ENCODE results near the gene RNF212.

Gene RNF212

GRCh38 chr4:1047976-1048772 is 65.2 kb downstream of the RNF212 start:
- DNase-seq, result no peak

- no peak for DNase-seq
Observed at GRCh38 chr4:1047106-1047975, 66.0 kb downstream of the RNF212 start.

- DNase-seq, result peak; percentile 76
Observed at GRCh38 chr4:1046581-1047011, 66.8 kb downstream of the RNF212 start.

GRCh38 chr4:1045595-1046201 is 67.7 kb downstream of the RNF212 start:
- no peak for DNase-seq

GRCh38 chr4:1045193-1045594 is 68.2 kb downstream of the RNF212 start:
- no peak for DNase-seq

- no peak for DNase-seq
Observed at GRCh38 chr4:1044469-1045192, 68.7 kb downstream of the RNF212 start.

GRCh38 chr4:1043651-1044468 is 69.5 kb downstream of the RNF212 start:
- peak; percentile 83 for DNase-seq

GRCh38 chr4:1043162-1043561 is 70.2 kb downstream of the RNF212 start:
- DNase-seq, result no peak

GRCh38 chr4:1042352-1043055 is 70.9 kb downstream of the RNF212 start:
- no peak for DNase-seq

GRCh38 chr4:1041936-1042330 is 71.4 kb downstream of the RNF212 start:
- DNase-seq, result no peak

- no peak for DNase-seq
Observed at GRCh38 chr4:1041147-1041935, 72.0 kb downstream of the RNF212 start.

GRCh38 chr4:1040344-1041146 is 72.8 kb downstream of the RNF212 start:
- no peak for DNase-seq

- DNase-seq, result no peak
Observed at GRCh38 chr4:1039493-1040343, 73.6 kb downstream of the RNF212 start.

- no peak for DNase-seq
Observed at GRCh38 chr4:1038948-1039492, 74.3 kb downstream of the RNF212 start.

- DNase-seq, result no peak
Observed at GRCh38 chr4:1036976-1037810, 76.2 kb downstream of the RNF212 start.

- DNase-seq, result peak; percentile 29
Observed at GRCh38 chr4:1036095-1036494, 77.3 kb downstream of the RNF212 start.

GRCh38 chr4:1035510-1035909 is 77.9 kb downstream of the RNF212 start:
- no peak for DNase-seq

Data from 8988T (cell line).